MG63 (cell line): ENCODE data around the gene VAMP5. TPM values are rescaled to one million over a fixed set of nuclear protein-coding genes. Genes with fewer than 3 reads are reported as not detected.

Source experiments
- DNase-seq: peaks from one replicate; pipeline ENCODE4 v3.0.0-alpha.2; 2020
- H3K27me3 ChIP-seq: fragments of 250-450 bp; sonication (Bioruptor Pico); 2 replicates; pipeline ENCODE4 v1.5.1; 2020; ENCODE audit warnings: mild to moderate bottlenecking, moderate library complexity
- H3K36me3 ChIP-seq: fragments of 250-450 bp; sonication (Bioruptor Pico); 2 replicates; pipeline ENCODE4 v1.5.1; 2020; ENCODE audit warnings: mild to moderate bottlenecking, moderate library complexity
- H3K4me3 ChIP-seq: fragments of 250-450 bp; sonication (Bioruptor Pico); 2 replicates; pipeline ENCODE4 v1.5.1; 2020; ENCODE audit warnings: mild to moderate bottlenecking, moderate library complexity
- H3K9me3 ChIP-seq: fragments of 250-450 bp; sonication (Bioruptor Pico); 2 replicates; pipeline ENCODE4 v1.5.1; 2020; ENCODE audit warnings: mild to moderate bottlenecking, moderate library complexity
- total RNA-seq: library from RNA; depleted of rRNA; stranded (reverse); fragments of >200 nt; shearing (Covaris generic); gene quantifications from 2 replicates; pipeline ENCODE4 v1.2.3, GENCODE V29; 2014; ENCODE audit warnings: low replicate concordance; rRNA removed

VAMP5 gene
- total RNA-seq, 1 experiment from 2014 or later = 76.7 TPM

DNA sequence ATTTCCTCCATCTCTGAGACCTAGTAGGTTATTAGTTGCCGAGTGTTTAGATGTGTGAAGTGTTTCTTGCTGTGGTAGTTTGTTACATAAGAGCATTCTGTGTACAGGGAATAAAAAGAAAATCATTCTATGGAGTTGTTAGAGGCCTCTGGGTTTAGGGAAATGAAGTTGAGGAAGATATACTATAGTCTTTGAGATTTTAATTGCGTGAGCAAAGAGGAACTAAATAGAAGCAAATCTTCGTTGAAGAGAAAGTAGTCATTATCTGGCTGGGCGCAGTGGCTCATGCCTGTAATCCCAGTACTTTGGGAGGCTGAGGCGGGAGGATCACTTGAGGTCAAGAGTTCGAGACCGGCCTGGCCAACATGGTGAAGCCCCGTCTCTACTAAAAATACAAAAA is 50.8 kb downstream of the VAMP5 start:
- H3K36me3 ChIP-seq = peaks cover 88% of the 10 kb centered on the region
- no peaks in the 10 kb centered on the region for H3K27me3 ChIP-seq
- DNase-seq = no peak
- no peaks in the 10 kb centered on the region for H3K9me3 ChIP-seq
- H3K4me3 ChIP-seq = no peak overlapping the region

DNA sequence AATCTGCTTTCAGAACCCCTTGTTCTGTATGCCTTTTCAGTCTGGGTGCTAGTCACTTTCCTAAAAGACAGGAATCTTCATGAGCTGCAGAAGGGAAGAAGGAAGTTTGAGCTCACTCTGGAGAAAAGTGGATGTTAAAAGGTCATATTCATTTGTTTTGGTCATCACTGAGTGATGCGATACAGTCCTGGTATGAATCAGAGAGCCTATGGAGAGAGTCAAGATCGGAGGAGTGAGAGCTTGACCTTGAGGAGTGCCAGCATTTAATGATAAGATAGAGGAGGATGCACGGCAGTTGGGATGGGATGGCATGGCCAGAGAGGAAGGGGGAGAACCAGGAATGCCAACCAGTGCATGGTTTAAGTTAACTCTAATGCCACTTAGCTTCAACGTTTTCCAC is 51.4 kb downstream of the VAMP5 start:
- H3K36me3 ChIP-seq = peaks cover 85% of the 10 kb centered on the region

DNA sequence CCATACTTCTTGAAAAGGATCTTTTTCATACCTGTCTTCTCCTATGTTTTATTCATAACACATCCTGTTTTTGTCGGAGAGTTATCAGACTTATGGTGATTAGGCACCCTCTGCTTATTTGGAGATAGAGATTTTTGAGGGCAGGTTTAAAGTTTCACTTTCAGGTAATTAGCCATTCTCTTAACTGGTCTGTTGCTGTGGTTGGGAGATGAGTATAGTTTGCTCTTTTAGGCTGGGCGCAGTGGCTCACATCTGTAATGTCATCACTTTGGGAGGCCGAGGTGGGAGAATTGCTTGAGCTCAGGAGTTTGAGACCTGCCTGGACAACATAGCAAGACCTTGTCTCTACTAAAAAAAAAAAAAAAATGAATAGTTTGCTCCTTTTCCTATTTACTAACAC is 58.5 kb downstream of the VAMP5 start:
- Histone ChIP-seq H3K27me3 (no peaks in the 10 kb centered on the region), H3K36me3 (peaks cover 90% of the 10 kb centered on the region), H3K9me3 (no peaks in the 10 kb centered on the region), H3K4me3 (no peak overlapping the region)
- no peak for DNase-seq

More for the DNA sequence above, 51.4 kb downstream of the VAMP5 start:
- H3K4me3 ChIP-seq = no peak overlapping the region
- H3K9me3 ChIP-seq = no peaks in the 10 kb centered on the region
- DNase-seq = no peak
- no peaks in the 10 kb centered on the region for H3K27me3 ChIP-seq

Other genes starting within 250 kb of the VAMP5 start
- gene RETSAT, start 229.9 kb upstream of the VAMP5 start, total RNA-seq = 28.3 and 40.1 TPM in 2 replicates
- 3.9 and 25.3 TPM in 2 replicates for gene ELMOD3, start 229.7 kb upstream of the VAMP5 start, total RNA-seq
- gene CAPG, start 174.1 kb upstream of the VAMP5 start, total RNA-seq = 283 and 538 TPM in 2 replicates
- 0.76 and 1.2 TPM in 2 replicates for gene SH2D6, start 165.7 kb upstream of the VAMP5 start, total RNA-seq
- 116 and 137 TPM in 2 replicates for gene MAT2A, start 45.3 kb upstream of the VAMP5 start, total RNA-seq
- gene GGCX, start 22.9 kb upstream of the VAMP5 start, total RNA-seq = 28.9 and 45.6 TPM in 2 replicates
- gene VAMP8, start 6.8 kb upstream of the VAMP5 start, total RNA-seq = not detected in 2 replicates
- gene RNF181, start 11.3 kb downstream of the VAMP5 start, total RNA-seq = 167 and 209 TPM in 2 replicates
- gene TMEM150A, start 18.3 kb downstream of the VAMP5 start, total RNA-seq = 3.9 and 6.8 TPM in 2 replicates
- 16.2 and 17.3 TPM in 2 replicates for gene C2orf68, start 27.6 kb downstream of the VAMP5 start, total RNA-seq
- gene USP39, start 31.8 kb downstream of the VAMP5 start, total RNA-seq = 86.8 and 313 TPM in 2 replicates
- 0.16 TPM in 1 of 2 replicates, not detected in the other for gene SFTPB, start 83.8 kb downstream of the VAMP5 start, total RNA-seq
- gene GNLY, start 109.9 kb downstream of the VAMP5 start, total RNA-seq = not detected in 2 replicates
- gene ATOH8, start 169.6 kb downstream of the VAMP5 start, total RNA-seq = 43.5 and 59.1 TPM in 2 replicates